Aorta (tissue), 5 donors: ENCODE results near the gene RNF222. TPM values are rescaled to one million over a fixed set of nuclear protein-coding genes. Genes with fewer than 3 reads are reported as not detected.

Experiments used
- ATAC-seq: fragments of 200-7000 bp; cut with Tn5 transposase; one replicate; pipeline ENCODE4 v1.9.1; 2022; ENCODE audit warnings: moderate library complexity; ENCODE audit not compliant: low FRiP score
- DNase-seq, 2 donors: peaks; one replicate each; pipeline ENCODE4 v3.0.0-alpha.2; 2020
- H3K27ac ChIP-seq, 2 donors: one replicate each; pipeline ENCODE4 v1.5.1; 2013; ENCODE audit warnings: low read length in 2 of 2, mild to moderate bottlenecking in 2 of 2, moderate library complexity in 2 of 2, control low read depth in 1 of 2, inconsistent platforms in 1 of 2, low read depth in 1 of 2
- H3K27me3 ChIP-seq, 2 donors: one replicate each; pipeline ENCODE4 v1.6.1; 2013; ENCODE audit warnings: control low read depth in 1 of 2, low read length in 1 of 2, mild to moderate bottlenecking in 1 of 2, moderate library complexity in 1 of 2; ENCODE audit not compliant: insufficient read depth in 2 of 2, control insufficient read depth in 1 of 2
- H3K36me3 ChIP-seq, 2 donors: one replicate each; pipeline ENCODE4 v1.6.1; 2013; ENCODE audit warnings: control low read depth in 1 of 2, low read length in 1 of 2, mild to moderate bottlenecking in 1 of 2; ENCODE audit not compliant: insufficient read depth in 2 of 2, control insufficient read depth in 1 of 2
- H3K4me1 ChIP-seq, 2 donors: one replicate each; pipeline ENCODE4 v1.6.1; 2013; ENCODE audit warnings: low read length in 2 of 2, control low read depth in 1 of 2, mild to moderate bottlenecking in 1 of 2, moderate library complexity in 1 of 2; ENCODE audit not compliant: insufficient read depth in 2 of 2, control insufficient read depth in 1 of 2
- H3K4me3 ChIP-seq, 2 donors: one replicate each; pipeline ENCODE4 v1.5.1; 2013; ENCODE audit warnings: low read length in 2 of 2, control low read depth in 1 of 2, mild to moderate bottlenecking in 1 of 2
- H3K9me3 ChIP-seq: one replicate; pipeline ENCODE4 v1.6.1; 2013; ENCODE audit warnings: mild to moderate bottlenecking, low read length; ENCODE audit not compliant: control insufficient read depth
- WGBS, 2 donors: extraction: QIAGEN DNeasy Blood & Tissue Kit; methylation state at CpG; one replicate each; pipeline ENCODE4 v1.1.7; 2013; 5-methylcytosine and 5-hydroxymethylcytosine counted together
- intact Hi-C, 2 donors: fragments of 100-400 bp; cut with DNase I; formaldehyde crosslinking; loops; one replicate each; pipeline versions ENCODE4 v1.14.2 to v1.15.0; 2022
- polyA plus RNA-seq, 2 donors: library from polyadenylated mRNA; stranded (reverse); fragments of 200-250 nt; gene quantifications; one replicate each; pipeline ENCODE4 v1.2.3, GENCODE V29; 2013
- total RNA-seq, 2 donors: library from RNA; stranded (reverse); fragmentation: NEBNext Ultra II Directional; extraction: Animal tissue kit (Norgen Biotek cat#: 25700); gene quantifications; one replicate each; pipeline ENCODE4 v1.2.1, GENCODE V29; 2021
- donor health status: healthy with polysubstance abuse.
- donor health status: Bipolar disorder and iron deficiency.
- donor health status: DM: no; HTN: no; CAD: no.
- donor health status: DM: no; HTN: no; CAD: no.
- donor health status: DM: yes; HTN: yes; CAD: no.

The RNF222 gene
- total and polyA plus RNA-seq, 4 donors, result not detected

- no peak for ATAC-seq
- Histone ChIP-seq H3K36me3 (peaks cover 3 to 4% of the 10 kb centered on the region in 2 donors), H3K4me3 (no peak overlapping the region), H3K4me1 (peaks cover 0 to 2% of the 10 kb centered on the region in 2 donors), H3K27ac (no peak overlapping the region), H3K27me3 (no peaks in the 10 kb centered on the region), H3K9me3 (no peaks in the 10 kb centered on the region)
- WGBS, 2 donors, result 62 to 66% methylated on average over 4 of the region's 4 CpGs
- DNase-seq, result no peak
- intact Hi-C loops, result no loop called here
Observed at GRCh38 chr17:8371786-8372185, 25.8 kb downstream of the RNF222 start.

DNA sequence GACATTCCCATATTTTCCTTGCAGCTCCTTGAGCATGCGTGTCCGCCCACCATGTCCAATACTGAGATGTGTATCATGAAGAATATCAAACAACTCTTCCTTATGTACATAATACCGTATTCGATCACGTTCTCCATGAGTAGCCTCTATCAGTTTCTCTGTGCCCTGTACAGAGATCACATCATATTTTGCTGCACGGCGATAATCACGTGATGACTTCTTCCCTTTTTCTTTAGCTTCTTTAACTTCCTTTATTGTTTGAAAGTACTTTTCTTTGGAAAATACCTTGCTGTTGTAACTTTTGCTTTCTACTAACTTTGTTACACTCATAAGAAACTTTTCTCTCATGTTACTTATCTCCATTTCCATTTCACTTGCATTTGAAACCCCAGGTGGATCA lies 27.7 kb downstream of the RNF222 start:
- DNase-seq (no peak), ATAC-seq (no peak)
- H3K27ac ChIP-seq, result no peak overlapping the region
- intact Hi-C loops, result no loop called here
- 96% methylated on average over 8 of the region's 8 CpGs for WGBS, 2 donors
- H3K9me3 ChIP-seq, result no peaks in the 10 kb centered on the region
- no peaks in the 10 kb centered on the region for H3K27me3 ChIP-seq
- no peak overlapping the region for H3K4me3 ChIP-seq
- no peaks in the 10 kb centered on the region for H3K4me1 ChIP-seq
- H3K36me3 ChIP-seq, result peaks cover 3 to 4% of the 10 kb centered on the region in 2 donors

DNA sequence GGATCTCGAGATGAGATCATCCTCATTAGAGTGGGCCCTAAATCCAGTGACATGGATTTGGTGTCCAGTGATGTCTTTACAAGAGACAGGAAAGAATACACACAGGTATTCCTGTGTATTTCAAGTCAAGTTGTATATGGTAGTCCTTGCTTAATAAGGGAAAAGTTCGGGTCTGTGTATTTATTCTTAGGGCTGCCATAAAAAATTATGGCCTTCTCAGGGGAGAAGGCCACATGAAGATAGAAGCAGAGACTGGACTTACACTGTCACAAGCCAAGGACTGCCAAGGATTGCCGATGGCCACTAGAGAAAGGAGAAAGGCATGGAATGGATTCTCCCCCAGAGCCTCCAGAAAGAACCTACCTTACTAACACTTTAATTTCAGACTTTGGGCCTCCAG lies 29.4 kb downstream of the RNF222 start:
- H3K4me1 ChIP-seq, result no peaks in the 10 kb centered on the region
- no peak overlapping the region for H3K27ac ChIP-seq
- ATAC-seq, result no peak
- 90 to 92% methylated on average over 3 of the region's 3 CpGs for WGBS, 2 donors
- H3K36me3 ChIP-seq, result peaks cover 3 to 4% of the 10 kb centered on the region in 2 donors
- H3K4me3 ChIP-seq, result no peak overlapping the region
- DNase-seq, result no peak
- intact Hi-C loops, result no loop called here
- H3K27me3 ChIP-seq, result no peaks in the 10 kb centered on the region
- H3K9me3 ChIP-seq, result no peaks in the 10 kb centered on the region

GRCh38 chr17:8366231-8366630 lies 31.4 kb downstream of the RNF222 start:
- 34 to 39% methylated on average over 2 of the region's 2 CpGs for WGBS, 2 donors
- intact Hi-C loops, result no loop called here
- Histone ChIP-seq H3K27ac (no peak overlapping the region), H3K4me1 (no peaks in the 10 kb centered on the region), H3K9me3 (no peaks in the 10 kb centered on the region), H3K4me3 (no peak overlapping the region), H3K27me3 (no peaks in the 10 kb centered on the region), H3K36me3 (peaks cover 3 to 4% of the 10 kb centered on the region in 2 donors)
- DNase-seq (no peak), ATAC-seq (peak; percentile 54)

DNA sequence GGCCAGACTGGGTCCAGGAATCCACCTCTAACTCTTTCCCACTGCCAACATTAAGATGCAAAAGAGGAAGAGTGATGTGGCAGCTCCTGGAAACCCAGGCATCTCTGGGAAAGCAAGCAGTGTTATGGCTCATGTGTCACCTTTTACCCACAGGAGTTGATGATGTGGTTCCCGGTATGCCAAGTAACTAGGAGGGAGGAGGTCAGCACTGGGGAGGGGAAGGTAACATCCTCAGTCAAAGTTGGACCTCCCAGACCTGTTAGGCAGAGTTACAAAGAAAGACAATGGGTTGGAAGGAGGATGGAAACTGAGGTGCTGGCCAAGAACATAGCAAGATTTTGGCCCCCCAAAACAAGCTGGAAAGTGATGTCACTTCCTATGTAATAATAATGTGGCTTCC lies 32.5 kb downstream of the RNF222 start:
- Histone ChIP-seq H3K27me3 (no peaks in the 10 kb centered on the region), H3K27ac (no peak overlapping the region), H3K9me3 (no peaks in the 10 kb centered on the region), H3K4me1 (no peaks in the 10 kb centered on the region), H3K36me3 (peaks cover 3 to 4% of the 10 kb centered on the region in 2 donors), H3K4me3 (no peak overlapping the region)
- DNase-seq (no peak), ATAC-seq (peak; percentile 68)
- 74 to 76% methylated on average over 1 of the region's 1 CpG for WGBS, 2 donors
- intact Hi-C loops, result no loop called here

DNA sequence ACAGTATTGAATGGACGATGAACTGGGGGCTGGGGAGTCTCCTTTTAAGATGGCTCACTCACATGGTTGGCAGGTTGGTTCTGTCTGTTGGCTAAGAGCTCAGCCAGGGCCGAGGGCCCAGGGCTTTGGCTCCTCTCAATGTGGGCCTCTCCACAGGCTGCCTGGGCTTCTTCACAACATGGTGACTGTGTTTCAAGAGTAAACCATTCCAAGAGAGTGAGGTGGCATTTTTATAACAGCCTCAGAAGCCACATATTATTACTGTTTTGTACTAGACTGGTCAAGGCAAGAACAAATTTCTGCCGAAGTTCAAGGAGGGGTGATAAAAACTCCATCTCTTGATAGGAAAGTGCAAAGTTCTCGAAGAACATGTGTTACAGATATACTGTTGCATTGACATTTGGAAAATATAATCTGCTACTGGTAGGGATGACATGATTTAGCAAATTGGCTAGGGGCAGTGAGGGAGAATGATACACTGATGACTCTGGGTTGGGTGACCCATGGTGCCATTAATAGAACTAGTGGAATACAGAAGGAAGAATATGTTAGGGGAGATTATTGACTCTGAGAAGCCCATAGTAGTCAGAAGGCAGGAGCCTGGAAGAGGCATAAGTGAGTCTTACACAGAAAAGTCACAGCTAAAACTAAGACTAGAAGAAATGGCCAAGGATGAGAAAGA lies 34.8 kb downstream of the RNF222 start:
- no peaks in the 10 kb centered on the region for H3K9me3 ChIP-seq
- ATAC-seq (no peak), DNase-seq (no peak)
- H3K4me1 ChIP-seq, result no peaks in the 10 kb centered on the region
- no peaks in the 10 kb centered on the region for H3K36me3 ChIP-seq
- 78 to 79% methylated on average over 4 of the region's 4 CpGs for WGBS, 2 donors
- no peaks in the 10 kb centered on the region for H3K27me3 ChIP-seq
- intact Hi-C loops, result no loop called here
- H3K27ac ChIP-seq, result no peak overlapping the region
- H3K4me3 ChIP-seq, result no peak overlapping the region

GRCh38 chr17:8360751-8361150 lies 36.9 kb downstream of the RNF222 start:
- no peaks in the 10 kb centered on the region for H3K9me3 ChIP-seq
- no peak overlapping the region for H3K4me3 ChIP-seq
- no peak overlapping the region for H3K27ac ChIP-seq
- no peak for DNase-seq
- H3K27me3 ChIP-seq, result no peaks in the 10 kb centered on the region
- intact Hi-C loops, result no loop called here
- H3K36me3 ChIP-seq, result no peaks in the 10 kb centered on the region
- no peak for ATAC-seq
- 59 to 61% methylated on average over 3 of the region's 3 CpGs for WGBS, 2 donors
- no peaks in the 10 kb centered on the region for H3K4me1 ChIP-seq

DNA sequence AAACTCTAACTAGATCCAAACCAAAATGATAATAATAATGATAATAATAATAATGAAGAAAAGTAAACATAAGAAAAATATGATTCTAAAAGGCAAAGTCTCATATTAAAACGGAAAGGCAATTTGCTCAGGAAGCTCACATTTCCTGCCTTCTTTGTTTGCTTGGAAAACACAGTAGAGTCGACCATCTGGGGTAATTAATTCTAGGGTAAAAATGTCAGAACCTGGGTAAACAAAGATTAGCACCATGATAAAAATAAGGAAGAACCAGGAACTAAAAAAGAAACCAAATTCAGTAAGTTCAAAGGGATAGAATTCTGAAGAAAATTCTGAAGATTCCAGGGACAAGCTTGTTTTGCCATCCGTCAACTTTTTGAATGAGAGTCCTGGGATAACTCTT lies 37.4 kb downstream of the RNF222 start:
- H3K4me3 ChIP-seq, result no peak overlapping the region
- DNase-seq (no peak), ATAC-seq (no peak)
- H3K36me3 ChIP-seq, result no peaks in the 10 kb centered on the region
- H3K27ac ChIP-seq, result no peak overlapping the region
- intact Hi-C loops, result no loop called here
- H3K4me1 ChIP-seq, result no peaks in the 10 kb centered on the region
- 60 to 61% methylated on average over 3 of the region's 3 CpGs for WGBS, 2 donors
- H3K9me3 ChIP-seq, result no peaks in the 10 kb centered on the region
- no peaks in the 10 kb centered on the region for H3K27me3 ChIP-seq

DNA sequence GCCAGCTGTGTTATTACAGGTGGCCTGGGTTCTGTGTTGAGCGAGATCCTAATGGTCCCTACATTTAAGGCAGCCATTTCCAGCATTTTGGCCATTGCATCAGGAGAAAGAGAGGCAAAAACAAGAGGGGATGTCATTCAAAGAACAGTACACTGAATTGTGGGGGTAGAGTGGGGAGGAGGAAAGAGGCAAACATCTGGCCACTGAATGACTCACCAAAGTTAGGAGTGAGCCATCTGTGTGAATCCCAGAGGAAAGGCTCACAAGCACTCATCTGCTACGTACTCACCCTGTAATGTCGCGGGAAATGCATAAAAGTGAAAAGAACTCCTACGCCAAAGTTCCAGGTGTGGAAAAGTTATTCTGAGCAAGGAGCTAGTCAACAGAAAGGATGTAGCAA lies 37.9 kb downstream of the RNF222 start:
- DNase-seq, result no peak
- no peak for ATAC-seq
- no peaks in the 10 kb centered on the region for H3K27me3 ChIP-seq
- H3K36me3 ChIP-seq, result no peaks in the 10 kb centered on the region
- H3K4me3 ChIP-seq, result no peak overlapping the region
- H3K4me1 ChIP-seq, result no peaks in the 10 kb centered on the region
- H3K27ac ChIP-seq, result no peak overlapping the region
- intact Hi-C loops, result no loop called here
- WGBS, 2 donors, result 68 to 82% methylated on average over 5 of the region's 5 CpGs
- H3K9me3 ChIP-seq, result no peaks in the 10 kb centered on the region
